ENCODE data around the gene HMX3. TPM values are rescaled to one million over a fixed set of nuclear protein-coding genes. Genes with fewer than 3 reads are reported as not detected.
A peak's percentile ranks its signal among the peaks of the same experiment; 100 is the strongest.
"Not testable (repeated sequence)": the region's sequence is repeated elsewhere in the genome, so short reads cannot be mapped to it uniquely, and the experiment has no call there.

Gene HMX3
- total RNA-seq, 6 experiments from 2014 or later: not detected

DNA sequence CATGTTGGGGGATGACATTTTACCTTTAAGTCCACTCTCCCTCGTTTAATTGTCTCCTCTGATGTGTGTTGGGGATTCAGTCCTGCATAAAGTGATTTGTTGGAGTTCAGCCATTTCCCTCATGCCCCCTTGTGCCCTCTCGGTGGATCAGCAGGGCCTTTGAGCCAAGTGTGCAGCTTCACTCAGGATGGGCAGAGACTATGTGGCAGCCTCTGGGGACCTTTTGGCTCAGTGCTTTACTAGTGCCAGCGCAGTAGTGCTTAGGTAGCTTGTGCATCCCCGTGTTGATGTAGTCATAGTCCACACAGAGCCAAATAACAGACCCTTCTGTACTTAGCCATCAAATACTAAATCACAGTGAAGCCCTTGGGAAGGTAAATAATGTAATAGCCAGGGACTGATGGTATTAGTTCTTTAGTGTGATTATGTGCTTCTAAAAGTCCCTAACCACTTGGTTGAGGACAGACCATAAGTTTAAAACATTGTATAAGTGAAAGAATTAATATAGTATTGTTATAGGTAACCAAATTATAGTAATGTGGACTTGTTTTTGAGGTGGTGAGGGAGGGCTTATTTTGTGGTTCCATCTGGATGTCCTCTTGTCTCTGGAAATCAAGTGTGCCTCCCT lies 29.8 kb downstream of the HMX3 start:
- H3K9me3 Mint-ChIP-seq: no peaks in the 10 kb centered on the region
- TF ChIP-seq, protein P1, sequence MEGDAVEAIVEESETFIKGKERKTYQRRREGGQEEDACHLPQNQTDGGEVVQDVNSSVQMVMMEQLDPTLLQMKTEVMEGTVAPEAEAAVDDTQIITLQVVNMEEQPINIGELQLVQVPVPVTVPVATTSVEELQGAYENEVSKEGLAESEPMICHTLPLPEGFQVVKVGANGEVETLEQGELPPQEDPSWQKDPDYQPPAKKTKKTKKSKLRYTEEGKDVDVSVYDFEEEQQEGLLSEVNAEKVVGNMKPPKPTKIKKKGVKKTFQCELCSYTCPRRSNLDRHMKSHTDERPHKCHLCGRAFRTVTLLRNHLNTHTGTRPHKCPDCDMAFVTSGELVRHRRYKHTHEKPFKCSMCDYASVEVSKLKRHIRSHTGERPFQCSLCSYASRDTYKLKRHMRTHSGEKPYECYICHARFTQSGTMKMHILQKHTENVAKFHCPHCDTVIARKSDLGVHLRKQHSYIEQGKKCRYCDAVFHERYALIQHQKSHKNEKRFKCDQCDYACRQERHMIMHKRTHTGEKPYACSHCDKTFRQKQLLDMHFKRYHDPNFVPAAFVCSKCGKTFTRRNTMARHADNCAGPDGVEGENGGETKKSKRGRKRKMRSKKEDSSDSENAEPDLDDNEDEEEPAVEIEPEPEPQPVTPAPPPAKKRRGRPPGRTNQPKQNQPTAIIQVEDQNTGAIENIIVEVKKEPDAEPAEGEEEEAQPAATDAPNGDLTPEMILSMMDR (IDR thresholded peaks at IDR 0.05): peak; percentile 35; the same call in 1 of the 2 replicates
- no peak overlapping the region for H3K27ac Mint-ChIP-seq
- H3K36me3 Mint-ChIP-seq (ENCODE audit: low read depth): peaks cover 64% of the 10 kb centered on the region
- DNase-seq: no peak
- H3K4me1 Mint-ChIP-seq (ENCODE audit: low read depth): peaks cover 9% of the 10 kb centered on the region; the same call in 1 of the 2 replicates
- no peaks in the 10 kb centered on the region for H3K27me3 Mint-ChIP-seq (ENCODE audit: insufficient read depth)
- no peak overlapping the region for H3K4me3 Mint-ChIP-seq

DNA sequence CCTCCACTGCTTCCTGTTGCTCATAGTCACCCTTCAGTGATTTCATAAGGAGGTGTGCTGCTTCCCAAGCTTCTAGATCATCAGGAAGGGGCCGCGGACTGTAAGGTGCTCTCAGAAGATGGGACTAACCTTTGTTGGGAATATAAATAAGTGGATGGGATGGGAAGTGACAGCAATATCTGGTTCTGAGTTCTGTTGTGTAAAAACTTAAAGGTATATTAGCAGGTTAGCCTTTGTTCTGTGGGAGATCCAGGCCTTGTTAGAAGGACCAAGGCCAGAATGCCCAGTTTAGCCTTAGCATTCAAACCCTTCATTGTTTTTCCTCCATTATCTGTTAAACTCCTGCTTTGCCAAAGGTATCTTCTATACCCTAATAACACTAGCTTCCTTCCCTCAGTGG lies 30.8 kb downstream of the HMX3 start:
- peaks cover 60% of the 10 kb centered on the region for H3K36me3 Mint-ChIP-seq (ENCODE audit: low read depth)
- no peak overlapping the region for H3K4me3 Mint-ChIP-seq
- DNase-seq: no peak
- TF ChIP-seq, protein P1 (IDR thresholded peaks at IDR 0.05): no peak
- H3K4me1 Mint-ChIP-seq (ENCODE audit: low read depth): 0 out of 2 replicates have a peak, but pooled peaks cover 3% of the 10 kb centered on the region
- H3K9me3 Mint-ChIP-seq: no peaks in the 10 kb centered on the region
- H3K27ac Mint-ChIP-seq: 0 out of 2 replicates have a peak overlapping the region, but pooled peaks have one; percentile 8
- H3K27me3 Mint-ChIP-seq (ENCODE audit: insufficient read depth): no peaks in the 10 kb centered on the region

GRCh38 chr10:123170961-123171360 lies 35.2 kb downstream of the HMX3 start:
- Mint-ChIP-seq H3K36me3 (ENCODE audit: low read depth) (peaks cover 47% of the 10 kb centered on the region), H3K9me3 (no peaks in the 10 kb centered on the region), H3K4me1 (ENCODE audit: low read depth) (no peaks in the 10 kb centered on the region), H3K4me3 (no peak overlapping the region), H3K27ac (no peak overlapping the region), H3K27me3 (ENCODE audit: insufficient read depth) (no peaks in the 10 kb centered on the region)
- TF ChIP-seq, protein P1 (IDR thresholded peaks at IDR 0.05): no peak
- DNase-seq: no peak

- H3K36me3 Mint-ChIP-seq (ENCODE audit: low read depth): peaks cover 47% of the 10 kb centered on the region
- not testable (repeated sequence) for H3K27ac Mint-ChIP-seq; H3K4me1 Mint-ChIP-seq (ENCODE audit: low read depth); H3K9me3 Mint-ChIP-seq; H3K27me3 Mint-ChIP-seq (ENCODE audit: insufficient read depth); DNase-seq; H3K4me3 Mint-ChIP-seq
Measured at GRCh38 chr10:123171616-123172015, 35.8 kb downstream of the HMX3 start.

GRCh38 chr10:123175389-123176387 lies 39.9 kb downstream of the HMX3 start:
- H3K4me1 Mint-ChIP-seq (ENCODE audit: low read depth): no peaks in the 10 kb centered on the region
- no peak overlapping the region for H3K4me3 Mint-ChIP-seq
- no peak overlapping the region for H3K27ac Mint-ChIP-seq
- H3K36me3 Mint-ChIP-seq (ENCODE audit: low read depth): peaks cover 41% of the 10 kb centered on the region
- H3K27me3 Mint-ChIP-seq (ENCODE audit: insufficient read depth): peaks cover 1% of the 10 kb centered on the region; the same call in 1 of the 2 replicates
- H3K9me3 Mint-ChIP-seq: no peaks in the 10 kb centered on the region
- TF ChIP-seq, protein P1 (IDR thresholded peaks at IDR 0.05): no peak
- DNase-seq: no peak

GRCh38 chr10:123178390-123178789 lies 42.6 kb downstream of the HMX3 start:
- DNase-seq; H3K27me3 Mint-ChIP-seq (ENCODE audit: insufficient read depth); H3K4me3 Mint-ChIP-seq; H3K4me1 Mint-ChIP-seq (ENCODE audit: low read depth); H3K27ac Mint-ChIP-seq; H3K9me3 Mint-ChIP-seq: not testable (repeated sequence)
- H3K36me3 Mint-ChIP-seq (ENCODE audit: low read depth): peaks cover 40% of the 10 kb centered on the region

Data from HFFc6 (cell line).